HEK293 (cell line): ENCODE results near the gene NANOS1.

Source experiments
- BCL11A ChIP-seq: fragments of 450-650 bp; formaldehyde crosslinking; IDR thresholded peaks from 2 replicates; pipeline ENCODE4 v1.5.1; 2016; ENCODE audit warnings: low read depth, missing biosample characterization, missing genetic modification characterization
- CTCF ChIP-seq: fragments of 450-650 bp; formaldehyde crosslinking; IDR thresholded peaks from 2 replicates; pipeline ENCODE4 v1.5.1; 2016; ENCODE audit warnings: missing biosample characterization, missing genetic modification characterization
- PBX3 ChIP-seq: sonication (generic); formaldehyde crosslinking; IDR thresholded peaks from 2 replicates; pipeline ENCODE4 v1.8.1; 2022; ENCODE audit warnings: mild to moderate bottlenecking, moderate library complexity, missing genetic modification reagents
- PRDM10 ChIP-seq: fragments of 450-650 bp; formaldehyde crosslinking; IDR thresholded peaks from 2 replicates; pipeline ENCODE4 v1.5.1; 2016; ENCODE audit warnings: missing biosample characterization, missing genetic modification characterization
- TCF7L2 ChIP-seq: IDR thresholded peaks from 2 replicates; pipeline ENCODE4 v1.6.1; 2011; ENCODE audit warnings: low read depth, mild to moderate bottlenecking, inconsistent platforms, low read length, moderate library complexity, borderline replicate concordance
- ZBTB1 ChIP-seq: fragments of 450-650 bp; formaldehyde crosslinking; IDR thresholded peaks from 2 replicates; pipeline ENCODE4 v1.5.1; 2016; ENCODE audit warnings: missing biosample characterization, missing genetic modification characterization
- ZNF121 ChIP-seq: fragments of 450-650 bp; formaldehyde crosslinking; IDR thresholded peaks from 2 replicates; pipeline ENCODE4 v1.5.1; 2016; ENCODE audit warnings: missing biosample characterization, missing genetic modification characterization
- ZNF23 ChIP-seq: fragments of 450-650 bp; formaldehyde crosslinking; IDR thresholded peaks from 2 replicates; pipeline ENCODE4 v1.5.1; 2016; ENCODE audit warnings: missing biosample characterization, missing genetic modification characterization, borderline replicate concordance
- ZNF473 ChIP-seq: fragments of 450-650 bp; formaldehyde crosslinking; IDR thresholded peaks from 2 replicates; pipeline ENCODE4 v1.5.1; 2017; ENCODE audit warnings: missing biosample characterization, missing genetic modification characterization
- ZNF510 ChIP-seq: fragments of 450-650 bp; formaldehyde crosslinking; IDR thresholded peaks from 2 replicates; pipeline ENCODE4 v1.5.1; 2018; ENCODE audit warnings: mild to moderate bottlenecking, missing genetic modification characterization, missing biosample characterization; ENCODE audit not compliant: insufficient replicate concordance
- ZNF777 ChIP-seq: fragments of 450-650 bp; formaldehyde crosslinking; IDR thresholded peaks from 2 replicates; pipeline ENCODE4 v1.5.1; 2017; ENCODE audit warnings: missing biosample characterization, missing genetic modification characterization, borderline replicate concordance
- ZNF785 ChIP-seq: fragments of 450-650 bp; formaldehyde crosslinking; IDR thresholded peaks from 2 replicates; pipeline ENCODE4 v1.5.1; 2016; ENCODE audit warnings: missing biosample characterization, missing genetic modification characterization

GRCh38 chr10:119028900-119029612 lies 458 bp upstream of the NANOS1 start:
- no peak for TF ChIP-seq CTCF
- no peak for TF ChIP-seq ZNF777 (tag by site-specific recombination)
- TF ChIP-seq BCL11A (tag by site-specific recombination), result no peak
- TF ChIP-seq PRDM10 (tag by site-specific recombination), result no peak
- no peak for TF ChIP-seq ZNF510 (tag by site-specific recombination)
- TF ChIP-seq TCF7L2, result no peak
- TF ChIP-seq PBX3 (CRISPR knock-in tag), result no peak
- TF ChIP-seq ZNF785 (tag by site-specific recombination), result no peak
- no peak for TF ChIP-seq ZNF473 (tag by site-specific recombination)
- no peak for TF ChIP-seq ZBTB1 (tag by site-specific recombination)
- TF ChIP-seq ZNF23, result no peak
- no peak for TF ChIP-seq ZNF121 (tag by site-specific recombination)
